H1 (cell line): ENCODE data around the gene OGT.

Source experiments
- CBX8 ChIP-seq: fragments of 300-800, 300-1000 bp; sonication (generic); IDR thresholded peaks from 2 replicates; pipeline ENCODE4 v1.7.1; 2016; ENCODE audit warnings: low read depth, low read length, borderline replicate concordance
- CTCF ChIP-seq, 3 experiments: IDR thresholded peaks; 1 replicate in 2 of 3; 2 replicates in 1 of 3; pipeline versions ENCODE4 v1.5.1 to v1.6.1; 2011; ENCODE audit warnings: low read length in 3 of 3, mild to moderate bottlenecking in 3 of 3, inconsistent platforms in 2 of 3, low read depth in 1 of 3, moderate library complexity in 1 of 3; ENCODE audit not compliant: insufficient read depth in 1 of 3; ENCODE audit errors: control extremely low read depth in 1 of 3
- EZH2 ChIP-seq: fragments of 200-600 bp; sonication (generic); IDR thresholded peaks from 2 replicates; pipeline ENCODE4 v1.7.1; 2012; ENCODE audit warnings: low read depth, mild to moderate bottlenecking, moderate library complexity, low read length, inconsistent platforms; ENCODE audit not compliant: severe bottlenecking
- MAFK ChIP-seq: IDR thresholded peaks from 2 replicates; pipeline ENCODE4 v1.6.1; 2012; ENCODE audit warnings: low read depth, mild to moderate bottlenecking, improper control_type of control experiment, low read length
- POLR2A ChIP-seq, 2 experiments: IDR thresholded peaks; 1 replicate in 1 of 2; 2 replicates in 1 of 2; pipeline ENCODE4 v1.6.1; 2011; ENCODE audit warnings: low read depth in 2 of 2, low read length in 2 of 2, mild to moderate bottlenecking in 2 of 2; ENCODE audit errors: control extremely low read depth in 1 of 2
- POLR2AphosphoS5 ChIP-seq: IDR thresholded peaks from 2 replicates; pipeline ENCODE4 v1.6.1; 2011; ENCODE audit warnings: low read depth, low read length
- SAP30 ChIP-seq: fragments of 300-600 bp; sonication (generic); IDR thresholded peaks from 2 replicates; pipeline ENCODE4 v1.7.1; 2012; ENCODE audit warnings: low read length, moderate library complexity, mild to moderate bottlenecking, inconsistent platforms; ENCODE audit not compliant: insufficient read depth, insufficient replicate concordance
- SP1 ChIP-seq: IDR thresholded peaks from 2 replicates; pipeline ENCODE4 v1.6.1; 2011; ENCODE audit warnings: low read depth, low read length
- TAF1 ChIP-seq: IDR thresholded peaks from 2 replicates; pipeline ENCODE4 v1.6.1; 2011; ENCODE audit warnings: mild to moderate bottlenecking, low read depth, low read length

GRCh38 chrX:71558920-71559319 lies 26.0 kb downstream of the OGT start:
- TF ChIP-seq POLR2A (IDR thresholded peaks at IDR 0.05; ENCODE audit: control extremely low read depth in 1 of 2, low read depth in 2 of 2, low read length in 2 of 2) (no peak), CTCF (IDR thresholded peaks at IDR 0.05; ENCODE audit: control extremely low read depth in 1 of 3, insufficient read depth in 1 of 3, low read depth in 1 of 3, low read length in 3 of 3) (no peak), EZH2 (no peak), CBX8 (no peak), SAP30 (no peak), POLR2AphosphoS5 (no peak), MAFK (no peak), SP1 (no peak), TAF1 (no peak)
